ENCODE data around the gene SEPTIN8. TPM values are rescaled to one million over a fixed set of nuclear protein-coding genes. Genes with fewer than 3 reads are reported as not detected.

SEPTIN8 gene
- total and polyA plus RNA-seq, 11 donors = 11.0 to 47.6 (median 33.6) TPM

GRCh38 chr5:132747616-132748440 lies 29.2 kb downstream of the SEPTIN8 start:
- ATAC-seq (peak in 1 of 4 donors; percentile 37), DNase-seq (peak in 1 of 5 donors; percentile 60)
- intact Hi-C loops (cut with DNase I) = no loop called here
- WGBS, 4 donors = 29 to 40% (median 34%) methylated on average over 26 to 76 of the region's 76 CpGs
- Histone ChIP-seq H3K27me3 (peaks cover 0 to 43% (median 10%) of the 10 kb centered on the region in 9 donors), H3K36me3 (peaks cover 0 to 10% (median 0%) of the 10 kb centered on the region in 9 donors), H3K9me3 (no peaks in the 10 kb centered on the region), H3K4me3 (peak overlapping the region; percentile 29 to 61 (median 50)), H3K4me1 (peaks cover 0 to 13% (median 9%) of the 10 kb centered on the region in 12 donors), H3K27ac (no peak overlapping the region)
- no peak for TF ChIP-seq POLR2A (IDR thresholded peaks at IDR 0.05)
- no peak for TF ChIP-seq CTCF (IDR thresholded peaks at IDR 0.05)

DNA sequence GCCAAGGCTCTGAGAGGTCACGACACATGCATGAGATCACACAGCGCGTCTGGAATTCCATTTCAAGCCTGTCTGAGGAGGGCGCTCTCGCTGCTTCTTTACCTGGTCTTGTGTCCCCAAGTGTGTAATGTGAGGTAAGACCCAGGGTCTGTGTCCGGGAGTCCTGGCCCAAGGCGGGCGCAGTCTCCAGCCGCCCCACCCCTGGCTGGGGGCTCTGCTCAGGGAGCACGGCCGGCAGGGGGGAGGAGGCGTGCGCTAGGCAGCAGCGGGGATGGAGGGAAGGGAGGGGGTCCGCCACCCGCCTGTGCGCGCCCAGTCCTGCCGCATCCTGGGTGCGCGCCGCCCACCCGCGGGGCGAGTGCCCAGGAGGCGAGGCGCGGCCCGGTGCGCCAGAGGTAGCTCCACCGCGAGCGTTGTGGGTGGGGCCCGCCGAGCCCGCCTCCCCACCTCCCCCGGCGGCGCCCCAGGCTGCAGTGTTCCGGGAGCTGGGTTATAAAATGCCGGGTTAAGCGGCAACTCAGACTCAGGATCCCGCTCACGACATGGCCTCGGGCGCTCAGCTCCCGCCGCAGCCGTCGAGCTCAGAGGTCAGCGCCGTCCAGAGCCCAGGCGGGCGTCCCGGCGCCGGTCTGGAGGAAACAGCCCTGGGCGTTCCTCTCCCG lies 30.0 kb downstream of the SEPTIN8 start, which contains the start of gene CCNI2:
Gene CCNI2 (plus strand): TSS at position 473 of the 662 bp plus-strand sequence. CDS start 70 bp downstream, at position 543.
- peak in 3 of 4 donors; percentile 40 to 67 (median 64) for ATAC-seq
- DNase-seq = peak in 1 of 5 donors; percentile 68
- TF ChIP-seq CTCF (IDR thresholded peaks at IDR 0.05) = peak in 5 of 12 donors; percentile 21 to 37 (median 33)
- TF ChIP-seq POLR2A (IDR thresholded peaks at IDR 0.05) = no peak
- intact Hi-C loops (cut with DNase I) = no loop called here
- H3K9me3 ChIP-seq = no peaks in the 10 kb centered on the region
- H3K4me1 ChIP-seq = peaks cover 0 to 13% (median 9%) of the 10 kb centered on the region in 12 donors
- peaks cover 0 to 10% (median 0%) of the 10 kb centered on the region in 9 donors for H3K36me3 ChIP-seq
- H3K4me3 ChIP-seq = peak within 1 kb of the TSS; percentile 29 to 61 (median 50)
- H3K27me3 ChIP-seq = peaks cover 0 to 46% (median 10%) of the 10 kb centered on the region in 9 donors
- no peak within 1 kb of the TSS for H3K27ac ChIP-seq
- WGBS, 4 donors = 3 to 14% (median 6%) methylated on average over 12 to 59 of the region's 59 CpGs

DNA sequence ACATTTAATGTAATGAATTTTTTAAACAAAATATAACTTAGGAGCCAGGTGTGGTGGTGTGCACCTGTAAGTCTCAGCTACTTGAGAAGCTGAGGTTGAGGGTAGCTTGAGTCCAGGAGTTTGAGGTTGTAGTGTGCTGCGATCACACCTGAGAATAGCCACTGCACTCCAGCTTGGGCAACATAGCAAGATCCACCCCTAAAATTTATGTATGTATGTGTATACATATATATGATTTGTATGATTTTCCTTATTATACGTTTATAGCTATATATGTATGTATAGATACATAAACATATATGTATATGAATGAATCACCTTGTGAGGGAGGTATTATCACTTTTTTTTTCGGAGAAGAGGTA lies 30.5 kb downstream of the SEPTIN8 start:
- peak overlapping the region in 10 of 12 donors; percentile 31 to 61 (median 52) for H3K4me3 ChIP-seq
- intact Hi-C loops (cut with DNase I) = no loop called here
- WGBS, 4 donors = 29 to 42% (median 36%) methylated on average over 3 of the region's 3 CpGs
- H3K4me1 ChIP-seq = peaks cover 0 to 13% (median 9%) of the 10 kb centered on the region in 12 donors
- TF ChIP-seq POLR2A (IDR thresholded peaks at IDR 0.05) = no peak
- TF ChIP-seq CTCF (IDR thresholded peaks at IDR 0.05) = no peak
- peaks cover 0 to 47% (median 10%) of the 10 kb centered on the region in 9 donors for H3K27me3 ChIP-seq
- H3K9me3 ChIP-seq = no peaks in the 10 kb centered on the region
- ATAC-seq = no peak
- no peak for DNase-seq
- peaks cover 0 to 4% (median 0%) of the 10 kb centered on the region in 9 donors for H3K36me3 ChIP-seq
- H3K27ac ChIP-seq = no peak overlapping the region

DNA sequence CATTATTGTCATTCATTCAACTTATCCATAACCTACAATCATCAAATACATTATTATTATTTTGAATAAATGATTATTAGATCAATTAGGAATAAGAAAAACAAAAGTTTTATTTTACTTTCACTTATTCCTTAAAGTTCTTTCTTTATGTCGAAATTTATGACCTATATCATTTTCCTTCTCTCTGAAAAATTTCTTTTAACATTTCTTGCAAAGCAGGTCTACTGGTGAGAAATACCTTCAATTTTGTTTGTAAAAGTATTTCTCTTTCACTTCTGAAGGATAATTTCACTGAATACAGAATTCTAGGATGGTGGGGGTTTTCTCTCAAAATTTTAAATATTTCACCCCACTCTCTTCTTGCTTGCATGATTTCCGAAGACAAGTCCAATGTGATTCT lies 32.4 kb downstream of the SEPTIN8 start:
- 56 to 86% (median 73%) methylated on average over 2 of the region's 2 CpGs for WGBS, 4 donors
- ATAC-seq = no peak
- intact Hi-C loops (cut with DNase I) = no loop called here
- no peaks in the 10 kb centered on the region for H3K9me3 ChIP-seq
- H3K27me3 ChIP-seq = peaks cover 0 to 48% (median 10%) of the 10 kb centered on the region in 9 donors
- H3K4me1 ChIP-seq = peaks cover 0 to 13% (median 9%) of the 10 kb centered on the region in 12 donors
- H3K4me3 ChIP-seq = no peak overlapping the region
- no peaks in the 10 kb centered on the region for H3K36me3 ChIP-seq
- no peak overlapping the region for H3K27ac ChIP-seq
- TF ChIP-seq POLR2A (IDR thresholded peaks at IDR 0.05) (no peak), CTCF (IDR thresholded peaks at IDR 0.05) (no peak)
- DNase-seq = no peak
